Measurements from ENCODE around the gene PBXIP1.

The PBXIP1 gene

GRCh38 chr1:154956544-154956941 is 644 bp upstream of the PBXIP1 start:
- no peak for DNase-seq

DNA sequence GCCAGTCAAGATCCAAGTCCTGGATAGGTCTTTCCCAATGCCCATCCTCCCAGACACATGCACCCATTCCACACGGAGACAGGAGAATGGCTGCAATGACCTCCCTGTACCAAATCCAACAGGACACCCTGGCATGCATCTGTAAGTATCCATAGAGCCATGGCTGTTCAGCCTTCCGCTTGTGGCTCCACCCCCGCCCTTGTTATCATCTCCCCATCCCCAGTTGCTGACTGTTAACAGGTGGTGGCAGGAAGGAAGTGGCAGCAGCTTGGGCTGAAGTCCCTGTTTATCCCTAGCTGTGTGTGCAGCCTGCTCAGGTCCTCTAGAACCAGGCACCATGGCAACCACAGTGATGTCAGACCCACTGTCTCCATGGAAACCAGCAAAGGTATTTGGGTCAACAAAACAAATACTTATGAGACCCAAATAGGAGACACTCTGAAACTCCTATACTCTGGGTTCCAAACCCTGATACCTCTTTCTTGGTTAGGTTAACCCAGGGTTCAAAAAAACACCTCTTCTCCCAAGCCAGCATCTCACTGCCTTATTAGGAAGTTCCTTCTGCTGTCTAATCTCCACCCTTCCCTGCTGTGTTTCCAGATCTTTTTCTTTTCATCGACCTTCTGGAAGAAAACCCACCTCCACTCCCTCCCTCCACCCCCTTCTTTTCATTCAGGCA is 721 bp downstream of the PBXIP1 start:
- peak; percentile 98 to 99 for DNase-seq

- no peak for DNase-seq
Measured at GRCh38 chr1:154954541-154954940, 1.4 kb downstream of the PBXIP1 start.

GRCh38 chr1:154953611-154954038 is 2.3 kb downstream of the PBXIP1 start:
- DNase-seq: no peak

- peak in 1 of 2 donors; percentile 29 for DNase-seq
Measured at GRCh38 chr1:154952664-154953063, 3.2 kb downstream of the PBXIP1 start.

GRCh38 chr1:154951901-154952657 is 3.8 kb downstream of the PBXIP1 start:
- DNase-seq: peak; percentile 71 to 81

GRCh38 chr1:154948079-154948478 is 7.8 kb downstream of the PBXIP1 start:
- no peak for DNase-seq

DNA sequence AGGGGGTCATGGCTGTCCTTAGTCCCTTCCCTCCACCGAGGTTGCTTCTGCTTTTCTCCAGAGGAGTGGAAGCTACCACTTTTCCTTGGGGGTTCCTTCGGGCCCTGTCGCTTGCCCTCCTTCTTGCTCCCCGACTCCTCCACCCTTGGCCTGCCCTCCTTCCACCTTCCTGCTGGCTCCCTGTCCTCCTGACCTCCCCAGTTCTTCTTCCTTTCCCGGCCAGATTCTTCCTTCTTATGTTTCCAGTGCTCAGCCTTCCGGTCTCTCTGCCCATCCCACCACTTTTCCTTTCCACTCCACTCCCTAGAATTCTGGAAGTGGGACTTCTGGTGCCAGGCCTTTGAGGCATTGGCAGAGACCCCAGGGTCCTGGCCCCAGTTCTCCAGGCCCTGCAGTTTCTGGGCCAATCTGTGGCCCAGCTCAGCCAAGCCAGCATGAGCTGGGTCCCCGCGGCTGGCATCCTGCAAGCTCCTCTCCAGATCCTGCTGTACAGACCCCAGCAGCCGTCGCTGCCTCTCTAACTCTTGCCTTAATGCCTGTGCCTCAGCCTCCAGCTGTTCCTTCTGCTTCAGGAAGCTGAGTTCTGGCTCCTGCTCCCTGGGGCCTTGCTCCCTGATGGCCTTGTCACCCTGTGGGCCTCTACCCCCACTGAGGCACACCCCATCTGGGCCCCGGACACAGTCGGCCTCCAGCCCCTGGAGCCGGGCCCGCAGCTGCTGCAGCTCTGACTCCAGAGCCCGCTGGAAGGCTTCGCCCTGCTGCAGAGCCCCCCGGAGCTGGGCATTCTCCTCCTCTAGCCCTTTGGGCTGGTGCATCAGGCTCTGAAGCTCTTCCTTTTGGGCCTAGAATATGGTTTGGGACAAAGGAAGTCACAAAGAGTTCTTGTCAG is 9.7 kb downstream of the PBXIP1 start:
- DNase-seq: no peak

DNA sequence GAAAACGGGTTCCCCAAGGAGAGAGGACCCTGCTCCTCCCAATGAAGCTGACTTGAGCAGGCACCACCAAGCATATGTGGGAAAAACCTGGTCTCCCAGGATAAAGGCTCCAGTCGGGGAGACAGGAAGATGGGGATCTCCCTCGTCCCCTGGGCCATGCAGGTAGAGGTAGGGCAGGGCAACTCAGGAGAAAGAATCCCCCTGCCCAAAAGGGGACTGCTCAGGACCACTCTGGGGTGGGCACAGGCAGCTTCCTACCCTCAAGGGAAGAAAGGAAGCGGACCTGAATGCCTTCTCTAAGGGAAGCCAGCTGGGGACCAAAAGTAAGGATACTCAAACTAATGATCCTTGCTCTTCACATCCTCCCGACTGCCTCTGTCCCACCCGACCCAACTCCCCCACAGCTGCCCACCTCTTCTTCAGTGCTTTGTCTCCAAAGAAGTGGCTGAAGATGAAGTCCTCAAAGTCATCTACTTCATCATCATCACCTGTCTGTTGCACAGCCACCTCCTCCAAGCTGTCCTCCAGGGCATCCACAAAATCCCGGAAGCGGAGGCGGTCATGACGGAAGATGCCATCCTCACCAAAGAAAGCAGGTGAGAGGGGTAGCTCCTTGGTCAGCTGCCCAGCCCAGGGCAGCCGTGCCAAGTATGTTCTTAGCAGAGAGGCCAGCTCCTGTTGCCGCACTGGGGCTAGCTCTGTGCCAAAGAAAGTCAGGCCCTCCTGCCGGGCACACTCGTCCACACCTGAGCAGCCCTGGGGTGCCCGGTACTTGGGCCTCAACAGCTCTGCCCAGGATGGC is 10.5 kb downstream of the PBXIP1 start:
- DNase-seq: no peak

- DNase-seq: no peak
Measured at GRCh38 chr1:154944401-154945159, 11.3 kb downstream of the PBXIP1 start.

- peak; percentile 33 to 52 for DNase-seq
Measured at GRCh38 chr1:154943649-154944400, 12.1 kb downstream of the PBXIP1 start.

GRCh38 chr1:154941333-154942013 is 14.4 kb downstream of the PBXIP1 start:
- no peak for DNase-seq

DNA sequence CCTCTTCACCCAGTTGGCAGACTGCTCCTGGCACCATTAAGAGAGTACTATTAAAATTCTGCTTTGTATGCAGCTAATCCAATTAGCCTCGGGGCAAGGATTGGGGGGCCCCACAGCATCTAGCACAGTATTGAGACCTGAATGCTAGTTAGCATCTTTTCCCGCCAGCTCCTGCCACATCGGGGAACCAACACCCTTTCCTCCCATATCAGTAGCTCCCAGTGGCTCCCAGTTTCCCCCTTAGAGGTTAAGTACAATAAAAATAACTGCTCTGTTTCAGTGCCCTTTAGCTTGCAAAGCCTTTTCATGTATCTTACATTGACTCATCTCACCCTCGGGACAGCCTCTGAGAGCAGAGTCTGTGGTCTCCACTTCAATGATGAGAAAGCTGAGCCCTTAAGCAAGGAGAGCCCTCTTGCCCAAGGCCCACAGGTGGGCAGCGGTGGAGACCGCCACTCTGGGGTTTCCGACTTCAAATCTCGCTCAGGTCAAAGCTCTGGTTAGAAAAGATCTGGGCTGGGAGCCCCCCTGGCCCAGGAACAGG is 15.2 kb downstream of the PBXIP1 start:
- DNase-seq: no peak

- peak in 1 of 2 donors; percentile 32 for DNase-seq
Measured at GRCh38 chr1:154940213-154940560, 15.7 kb downstream of the PBXIP1 start.

DNA sequence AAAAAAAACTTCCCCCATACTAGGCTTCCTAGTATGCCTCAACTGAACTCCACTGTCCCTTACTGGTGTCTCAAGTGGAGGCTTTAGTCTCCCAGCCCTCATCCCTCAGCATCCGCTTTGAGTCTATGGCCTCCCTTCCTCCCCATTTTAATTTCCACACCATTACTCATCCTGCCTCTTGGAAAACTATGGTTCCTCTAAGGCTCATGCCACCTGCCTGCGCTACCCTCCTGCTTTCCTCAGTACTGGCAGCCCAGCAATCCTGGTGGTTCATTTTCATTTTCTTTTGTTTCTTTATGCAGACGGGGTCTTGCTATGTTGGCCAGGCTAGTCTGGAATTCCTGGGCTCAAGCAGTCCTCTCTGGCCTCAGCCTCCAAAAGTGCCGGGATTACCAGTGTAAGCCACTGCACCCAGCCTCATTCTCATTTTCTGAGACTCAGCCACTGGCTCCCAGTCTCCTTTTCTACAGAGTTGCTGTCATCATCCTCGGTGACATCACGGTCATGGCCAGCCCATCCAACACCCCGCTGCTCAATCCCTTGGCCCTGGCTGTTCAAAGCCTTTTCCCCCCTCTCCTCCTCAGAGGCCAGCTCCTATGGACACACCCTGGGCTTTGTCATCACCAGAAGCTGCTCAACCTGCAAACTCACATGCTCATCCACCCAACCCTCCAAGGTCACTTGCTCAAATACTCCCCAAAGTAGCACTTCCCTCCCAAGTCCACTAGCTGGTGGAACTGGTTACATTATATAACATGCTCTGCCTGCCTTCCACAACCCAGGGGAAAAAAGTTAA is 17.1 kb downstream of the PBXIP1 start:
- DNase-seq: no peak

- DNase-seq: no peak
Measured at GRCh38 chr1:154937988-154938386, 17.9 kb downstream of the PBXIP1 start.

DNA sequence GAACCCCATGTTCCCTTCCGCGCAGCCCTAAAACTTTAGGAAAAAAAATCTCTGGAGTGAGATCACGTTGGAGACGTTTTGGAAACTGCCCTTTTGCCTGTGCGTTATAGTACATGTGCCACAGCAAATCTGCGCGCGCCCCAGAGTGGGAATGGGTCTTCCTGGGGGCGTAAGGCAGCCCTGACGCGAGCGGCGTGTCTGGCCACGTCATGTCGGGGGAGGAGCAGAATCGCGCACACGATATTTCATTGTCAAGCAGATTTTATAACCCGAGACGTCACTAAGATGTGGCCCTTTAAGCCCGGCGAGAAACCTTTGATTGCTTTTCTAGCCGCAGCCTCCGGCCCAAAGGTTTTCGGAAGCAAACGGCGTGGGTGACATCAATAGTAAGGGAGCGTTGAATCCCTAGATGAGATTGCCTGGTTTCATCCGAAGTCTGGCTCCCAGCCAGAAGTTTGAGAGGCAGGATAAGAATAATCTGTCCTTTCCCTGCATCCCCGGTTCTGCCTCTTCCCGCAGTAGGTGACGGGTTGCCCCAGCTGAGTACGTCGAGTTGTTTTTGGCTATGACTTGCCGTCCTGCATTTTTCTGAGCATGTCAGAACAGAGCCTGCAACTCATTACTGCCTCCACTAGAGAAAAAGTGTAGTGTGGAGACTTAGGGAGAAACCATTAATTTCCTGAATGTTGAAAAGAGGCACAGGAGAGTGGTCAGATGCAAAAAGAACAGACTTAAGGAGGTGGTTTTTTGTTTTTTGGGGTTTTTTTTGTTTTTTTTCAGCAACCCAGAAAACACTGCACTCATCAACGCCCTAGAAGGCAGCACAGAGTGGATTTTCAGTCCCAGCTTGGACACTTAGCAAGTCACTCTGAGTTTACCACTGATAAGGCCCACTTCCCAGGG is 18.6 kb downstream of the PBXIP1 start:
- peak; percentile 94 to 95 for DNase-seq

GRCh38 chr1:154936555-154937084 is 19.3 kb downstream of the PBXIP1 start, which contains the start of gene PMVK:
Gene PMVK (minus strand): TSS chr1:154936719. CDS start chr1:154936685, 34 bp downstream.
- DNase-seq: peak; percentile 95 to 97
